DOHH2 (cell line): ENCODE results near the gene TMEM253.

ENCODE experiments used
- EZH2phosphoT487 ChIP-seq: fragments of 200-600 bp; sonication (generic); IDR thresholded peaks from 2 replicates; pipeline ENCODE4 v1.6.1; 2017; ENCODE audit warnings: borderline replicate concordance, mild to moderate bottlenecking, antibody characterized with exemption, low read length, moderate library complexity, mixed read lengths
- TF ChIP-seq, protein P1 (sequence below): fragments of 200-600 bp; sonication (generic); IDR thresholded peaks from one replicate; pipeline ENCODE4 v1.5.1; 2014; ENCODE audit warnings: antibody characterized with exemption, mild to moderate bottlenecking, low read depth, low read length; ENCODE audit not compliant: poor library complexity, severe bottlenecking

DNA sequence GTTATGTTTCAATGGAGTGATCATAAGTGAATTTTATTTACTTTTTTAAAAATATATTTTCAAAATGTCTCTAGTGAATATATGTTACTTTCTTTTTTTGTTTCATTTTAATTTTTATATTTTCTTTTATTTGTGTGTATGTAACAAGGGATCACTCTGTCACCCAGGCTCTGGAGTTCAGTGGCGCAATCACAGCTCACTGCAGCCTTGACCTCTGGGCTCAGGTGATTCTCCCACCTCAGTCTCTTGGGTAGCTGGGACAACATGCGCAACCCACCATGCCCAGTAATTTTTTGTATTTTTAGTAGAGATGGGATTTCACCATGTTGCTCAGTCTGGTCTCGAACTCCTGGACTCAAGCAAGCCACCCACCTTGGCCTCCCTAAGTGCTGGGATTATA is 18.1 kb downstream of the TMEM253 start:
- TF ChIP-seq, protein P1, sequence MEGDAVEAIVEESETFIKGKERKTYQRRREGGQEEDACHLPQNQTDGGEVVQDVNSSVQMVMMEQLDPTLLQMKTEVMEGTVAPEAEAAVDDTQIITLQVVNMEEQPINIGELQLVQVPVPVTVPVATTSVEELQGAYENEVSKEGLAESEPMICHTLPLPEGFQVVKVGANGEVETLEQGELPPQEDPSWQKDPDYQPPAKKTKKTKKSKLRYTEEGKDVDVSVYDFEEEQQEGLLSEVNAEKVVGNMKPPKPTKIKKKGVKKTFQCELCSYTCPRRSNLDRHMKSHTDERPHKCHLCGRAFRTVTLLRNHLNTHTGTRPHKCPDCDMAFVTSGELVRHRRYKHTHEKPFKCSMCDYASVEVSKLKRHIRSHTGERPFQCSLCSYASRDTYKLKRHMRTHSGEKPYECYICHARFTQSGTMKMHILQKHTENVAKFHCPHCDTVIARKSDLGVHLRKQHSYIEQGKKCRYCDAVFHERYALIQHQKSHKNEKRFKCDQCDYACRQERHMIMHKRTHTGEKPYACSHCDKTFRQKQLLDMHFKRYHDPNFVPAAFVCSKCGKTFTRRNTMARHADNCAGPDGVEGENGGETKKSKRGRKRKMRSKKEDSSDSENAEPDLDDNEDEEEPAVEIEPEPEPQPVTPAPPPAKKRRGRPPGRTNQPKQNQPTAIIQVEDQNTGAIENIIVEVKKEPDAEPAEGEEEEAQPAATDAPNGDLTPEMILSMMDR = no peak
- TF ChIP-seq EZH2phosphoT487 = no peak
